ENCODE results near the gene ANAPC15. TPM values are rescaled to one million over a fixed set of nuclear protein-coding genes. Genes with fewer than 3 reads are reported as not detected.

ANAPC15 gene
- total RNA-seq, 3 donors from 2014 or later, result 37.9 to 52.1 (median 39.0) TPM

DNA sequence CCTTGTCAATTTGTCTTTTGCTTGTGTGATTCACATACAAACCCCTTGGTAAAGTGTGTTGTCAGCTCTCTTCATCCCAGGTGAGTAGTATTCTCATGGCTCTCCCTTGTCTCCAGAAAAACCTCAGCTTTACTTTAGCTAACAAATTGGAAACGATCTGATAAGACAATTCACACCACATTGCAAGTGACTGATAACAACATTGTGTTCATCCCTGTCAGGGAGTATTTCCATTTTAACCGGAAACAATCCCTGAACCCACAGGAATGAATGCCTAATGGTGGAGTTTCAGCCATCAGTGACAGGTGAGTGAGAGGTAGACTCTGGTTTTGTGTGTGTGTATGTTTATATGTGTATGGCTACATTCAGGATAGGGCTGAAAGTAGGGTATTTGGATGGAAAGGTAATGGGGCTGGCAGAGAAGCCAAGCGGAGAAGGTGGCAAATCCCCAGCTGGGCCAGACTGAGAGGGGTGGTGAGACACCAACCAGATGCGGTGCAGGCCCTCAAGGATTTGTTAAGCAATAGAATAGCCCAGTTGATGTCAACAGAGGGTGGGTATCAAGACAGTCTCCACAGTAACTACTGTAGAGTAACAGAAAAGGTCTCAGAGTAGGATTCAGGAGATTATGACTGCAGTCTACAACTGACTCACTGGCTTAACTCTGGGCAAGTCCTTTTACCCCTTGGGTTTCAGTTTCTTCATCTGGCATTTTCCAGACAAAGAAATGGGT lies 24.3 kb downstream of the ANAPC15 start:
- no peak for DNase-seq

DNA sequence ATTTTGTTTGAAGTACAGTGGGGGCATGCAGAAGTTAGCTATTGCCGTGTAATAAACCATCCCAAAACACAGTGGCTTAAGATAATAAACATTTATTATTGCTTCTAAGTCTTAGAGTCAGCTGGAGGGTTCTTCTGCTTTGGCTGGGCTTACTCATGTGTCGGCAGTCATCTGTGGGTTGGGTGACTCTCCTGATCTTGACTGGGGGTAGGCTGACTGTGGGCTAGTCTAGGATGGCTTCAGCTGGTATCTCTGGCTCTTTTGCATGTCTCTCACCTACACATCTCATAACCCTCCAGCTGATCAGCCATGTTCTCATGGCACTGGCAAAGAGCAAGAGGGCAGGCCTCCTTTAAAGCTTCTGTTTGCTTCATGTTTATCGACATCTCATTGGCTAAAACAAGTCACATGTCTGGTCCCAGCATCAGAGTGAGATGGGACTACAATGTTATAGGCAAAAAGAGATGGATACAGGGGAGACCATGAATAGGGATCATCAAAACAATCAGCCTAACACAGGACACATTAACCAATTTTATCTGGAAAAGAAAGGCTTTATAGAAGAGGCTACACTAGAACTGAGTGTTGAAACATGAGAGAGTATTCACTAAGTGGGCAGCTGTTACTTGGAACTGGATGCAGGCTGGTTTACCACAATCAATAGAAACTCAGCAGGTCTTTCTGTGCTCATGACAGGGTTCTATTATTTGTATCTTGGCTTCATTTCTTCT lies 26.7 kb downstream of the ANAPC15 start:
- intact Hi-C loops (cut with DNase I, micrococcal nuclease), result no loop called here
- TF ChIP-seq, protein P1, sequence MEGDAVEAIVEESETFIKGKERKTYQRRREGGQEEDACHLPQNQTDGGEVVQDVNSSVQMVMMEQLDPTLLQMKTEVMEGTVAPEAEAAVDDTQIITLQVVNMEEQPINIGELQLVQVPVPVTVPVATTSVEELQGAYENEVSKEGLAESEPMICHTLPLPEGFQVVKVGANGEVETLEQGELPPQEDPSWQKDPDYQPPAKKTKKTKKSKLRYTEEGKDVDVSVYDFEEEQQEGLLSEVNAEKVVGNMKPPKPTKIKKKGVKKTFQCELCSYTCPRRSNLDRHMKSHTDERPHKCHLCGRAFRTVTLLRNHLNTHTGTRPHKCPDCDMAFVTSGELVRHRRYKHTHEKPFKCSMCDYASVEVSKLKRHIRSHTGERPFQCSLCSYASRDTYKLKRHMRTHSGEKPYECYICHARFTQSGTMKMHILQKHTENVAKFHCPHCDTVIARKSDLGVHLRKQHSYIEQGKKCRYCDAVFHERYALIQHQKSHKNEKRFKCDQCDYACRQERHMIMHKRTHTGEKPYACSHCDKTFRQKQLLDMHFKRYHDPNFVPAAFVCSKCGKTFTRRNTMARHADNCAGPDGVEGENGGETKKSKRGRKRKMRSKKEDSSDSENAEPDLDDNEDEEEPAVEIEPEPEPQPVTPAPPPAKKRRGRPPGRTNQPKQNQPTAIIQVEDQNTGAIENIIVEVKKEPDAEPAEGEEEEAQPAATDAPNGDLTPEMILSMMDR (IDR thresholded peaks at IDR 0.05), result no peak
- no peaks in the 10 kb centered on the region for H3K36me3 ChIP-seq (ENCODE audit: low read depth)
- ATAC-seq, result peak; percentile 45
- no peaks in the 10 kb centered on the region for H3K4me1 ChIP-seq (ENCODE audit: low read depth)
- H3K4me3 ChIP-seq, result no peak overlapping the region
- DNase-seq, result no peak
- H3K9me3 ChIP-seq, result no peaks in the 10 kb centered on the region

More for the DNA sequence above, 24.3 kb downstream of the ANAPC15 start:
- Histone ChIP-seq H3K36me3 (ENCODE audit: low read depth) (no peaks in the 10 kb centered on the region), H3K9me3 (no peaks in the 10 kb centered on the region), H3K4me1 (ENCODE audit: low read depth) (no peaks in the 10 kb centered on the region), H3K4me3 (no peak overlapping the region)
- TF ChIP-seq, protein P1 (IDR thresholded peaks at IDR 0.05), result no peak
- intact Hi-C loops (cut with DNase I, micrococcal nuclease), result no loop called here
- ATAC-seq, result no peak

DNA sequence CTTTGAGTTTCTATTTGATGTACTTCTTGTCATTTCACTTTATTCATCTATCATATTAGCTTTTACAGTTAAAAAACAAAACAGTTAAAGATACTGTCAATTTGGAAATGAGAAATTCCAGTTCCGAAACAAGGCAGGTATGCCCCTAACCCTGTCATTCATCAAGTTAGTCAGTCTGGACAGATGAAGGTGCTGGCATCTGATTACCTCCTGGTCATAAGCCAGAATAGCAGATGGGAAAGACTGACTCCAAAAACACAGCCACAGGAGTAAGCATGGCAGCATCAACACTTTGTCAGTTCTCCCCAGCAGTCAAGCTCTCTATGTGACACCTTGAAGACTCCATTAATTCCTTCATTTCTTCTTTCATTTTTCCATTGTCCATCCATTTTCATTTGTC lies 27.5 kb downstream of the ANAPC15 start:
- TF ChIP-seq, protein P1 (IDR thresholded peaks at IDR 0.05), result no peak
- Histone ChIP-seq H3K4me1 (ENCODE audit: low read depth) (no peaks in the 10 kb centered on the region), H3K4me3 (no peak overlapping the region), H3K9me3 (no peaks in the 10 kb centered on the region), H3K36me3 (ENCODE audit: low read depth) (peaks cover 5% of the 10 kb centered on the region)
- ATAC-seq (no peak), DNase-seq (no peak)
- intact Hi-C loops (cut with DNase I, micrococcal nuclease), result no loop called here

DNA sequence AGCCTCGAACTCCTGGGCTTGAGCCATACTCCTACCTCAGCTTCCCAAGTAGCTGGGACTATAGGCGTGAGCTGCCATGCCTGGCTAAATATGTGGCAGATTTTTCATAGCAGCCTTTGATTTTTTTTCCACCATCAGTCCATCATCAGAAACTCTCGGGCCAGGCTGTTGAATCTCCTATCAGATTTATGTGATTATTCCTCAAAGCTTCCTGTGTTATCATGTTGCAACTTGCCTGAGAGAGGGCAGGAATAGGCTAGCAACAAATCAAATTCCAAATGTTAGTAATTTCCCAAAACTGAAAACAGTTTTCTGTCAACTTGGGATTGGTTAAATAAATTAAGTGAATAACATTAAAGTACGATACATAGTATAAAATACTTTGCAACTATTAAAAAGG lies 28.4 kb downstream of the ANAPC15 start:
- TF ChIP-seq, protein P1 (IDR thresholded peaks at IDR 0.05), result no peak
- peaks cover 5% of the 10 kb centered on the region for H3K4me1 ChIP-seq (ENCODE audit: low read depth)
- intact Hi-C loops (cut with DNase I, micrococcal nuclease), result no loop called here
- no peaks in the 10 kb centered on the region for H3K9me3 ChIP-seq
- ATAC-seq (no peak), DNase-seq (no peak)
- H3K36me3 ChIP-seq (ENCODE audit: low read depth), result peaks cover 5% of the 10 kb centered on the region
- no peak overlapping the region for H3K4me3 ChIP-seq

DNA sequence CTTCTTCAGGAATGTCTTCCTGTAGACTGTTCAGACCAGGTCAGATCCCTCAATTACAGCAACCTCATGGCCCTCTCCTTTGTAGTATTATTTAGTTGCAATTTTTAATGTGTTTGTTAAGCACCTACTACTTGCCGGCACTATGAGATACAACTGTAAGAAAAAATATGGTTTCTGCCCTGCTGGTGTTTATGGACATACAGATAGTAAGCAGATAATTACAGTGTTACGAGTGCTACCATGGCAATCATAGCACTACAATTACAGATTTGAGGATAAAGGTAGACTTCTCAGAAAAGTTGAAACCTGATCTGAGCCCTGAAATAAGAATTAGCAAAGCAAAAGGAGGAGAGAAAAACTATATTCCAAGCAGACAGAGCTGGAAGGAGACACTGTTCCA lies 29.1 kb downstream of the ANAPC15 start:
- Histone ChIP-seq H3K4me3 (no peak overlapping the region), H3K9me3 (no peaks in the 10 kb centered on the region), H3K4me1 (ENCODE audit: low read depth) (peaks cover 9% of the 10 kb centered on the region), H3K36me3 (ENCODE audit: low read depth) (peaks cover 5% of the 10 kb centered on the region)
- TF ChIP-seq, protein P1 (IDR thresholded peaks at IDR 0.05), result no peak
- no peak for ATAC-seq
- intact Hi-C loops (cut with DNase I, micrococcal nuclease), result no loop called here
- no peak for DNase-seq

All from mucosa of descending colon (tissue), 3 donors.